NB4 (cell line): Measurements from ENCODE around the gene AMOTL1.

Experiments used
- DNase-seq: peaks from one replicate; pipeline ENCODE4 v3.0.0; 2010; ENCODE audit warnings: low read depth
- H3K4me3 ChIP-seq: one replicate; pipeline ENCODE4 v1.5.1; 2011; ENCODE audit warnings: mild to moderate bottlenecking, low read depth, low read length, moderate library complexity
- MYC ChIP-seq: IDR thresholded peaks from 2 replicates; pipeline ENCODE4 v1.6.1; 2011; ENCODE audit warnings: low read depth, low read length
- POLR2A ChIP-seq: IDR thresholded peaks from 2 replicates; pipeline ENCODE4 v1.6.1; 2011; ENCODE audit warnings: mild to moderate bottlenecking; ENCODE audit not compliant: insufficient read length; ENCODE audit errors: extremely low read depth
- TF ChIP-seq, protein P1 (sequence below): IDR thresholded peaks from one replicate; pipeline ENCODE4 v1.5.1; 2012; ENCODE audit warnings: low read depth, low read length
- TF ChIP-seq, protein P2 (sequence below): IDR thresholded peaks from 2 replicates; pipeline ENCODE4 v1.6.1; 2011; ENCODE audit warnings: low read depth, low read length

AMOTL1 gene

DNA sequence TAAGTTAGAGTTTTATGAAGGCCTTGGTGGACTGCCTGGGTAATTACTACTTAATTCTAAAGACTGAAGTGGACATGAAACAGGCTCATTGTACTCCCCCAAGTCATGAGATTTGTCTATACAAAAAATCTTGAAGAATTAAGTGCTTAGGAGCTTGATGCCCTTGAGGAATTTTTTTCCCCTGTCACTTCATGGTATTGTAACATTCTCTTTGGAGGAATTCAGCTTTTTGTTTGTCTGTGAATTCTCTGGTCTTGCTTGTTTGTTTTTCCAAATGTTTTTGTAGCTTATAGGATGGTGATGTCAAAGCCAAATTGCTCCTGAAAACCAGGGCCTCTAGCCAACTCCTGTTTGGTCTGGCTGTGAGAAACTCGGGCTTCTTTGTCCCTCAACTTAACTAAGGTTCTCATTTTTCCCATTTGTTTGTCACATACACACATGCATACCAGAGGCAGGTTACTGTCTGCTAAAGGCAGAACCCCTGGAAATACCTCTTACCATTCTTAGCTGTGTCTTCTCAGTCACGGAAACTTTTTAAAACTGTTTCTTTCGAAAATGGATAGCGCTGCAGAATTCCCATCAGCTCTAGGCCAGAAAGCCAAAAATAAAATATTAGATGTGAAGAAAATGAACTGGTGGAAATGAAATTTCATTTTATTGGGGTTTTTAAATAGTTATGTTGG is 66.9 kb downstream of the AMOTL1 start:
- no peak for DNase-seq
- TF ChIP-seq POLR2A = no peak
- TF ChIP-seq, protein P1, sequence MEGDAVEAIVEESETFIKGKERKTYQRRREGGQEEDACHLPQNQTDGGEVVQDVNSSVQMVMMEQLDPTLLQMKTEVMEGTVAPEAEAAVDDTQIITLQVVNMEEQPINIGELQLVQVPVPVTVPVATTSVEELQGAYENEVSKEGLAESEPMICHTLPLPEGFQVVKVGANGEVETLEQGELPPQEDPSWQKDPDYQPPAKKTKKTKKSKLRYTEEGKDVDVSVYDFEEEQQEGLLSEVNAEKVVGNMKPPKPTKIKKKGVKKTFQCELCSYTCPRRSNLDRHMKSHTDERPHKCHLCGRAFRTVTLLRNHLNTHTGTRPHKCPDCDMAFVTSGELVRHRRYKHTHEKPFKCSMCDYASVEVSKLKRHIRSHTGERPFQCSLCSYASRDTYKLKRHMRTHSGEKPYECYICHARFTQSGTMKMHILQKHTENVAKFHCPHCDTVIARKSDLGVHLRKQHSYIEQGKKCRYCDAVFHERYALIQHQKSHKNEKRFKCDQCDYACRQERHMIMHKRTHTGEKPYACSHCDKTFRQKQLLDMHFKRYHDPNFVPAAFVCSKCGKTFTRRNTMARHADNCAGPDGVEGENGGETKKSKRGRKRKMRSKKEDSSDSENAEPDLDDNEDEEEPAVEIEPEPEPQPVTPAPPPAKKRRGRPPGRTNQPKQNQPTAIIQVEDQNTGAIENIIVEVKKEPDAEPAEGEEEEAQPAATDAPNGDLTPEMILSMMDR = no peak
- TF ChIP-seq MYC = no peak
- TF ChIP-seq, protein P2, sequence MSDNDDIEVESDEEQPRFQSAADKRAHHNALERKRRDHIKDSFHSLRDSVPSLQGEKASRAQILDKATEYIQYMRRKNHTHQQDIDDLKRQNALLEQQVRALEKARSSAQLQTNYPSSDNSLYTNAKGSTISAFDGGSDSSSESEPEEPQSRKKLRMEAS = no peak
- H3K4me3 ChIP-seq = no peak overlapping the region

DNA sequence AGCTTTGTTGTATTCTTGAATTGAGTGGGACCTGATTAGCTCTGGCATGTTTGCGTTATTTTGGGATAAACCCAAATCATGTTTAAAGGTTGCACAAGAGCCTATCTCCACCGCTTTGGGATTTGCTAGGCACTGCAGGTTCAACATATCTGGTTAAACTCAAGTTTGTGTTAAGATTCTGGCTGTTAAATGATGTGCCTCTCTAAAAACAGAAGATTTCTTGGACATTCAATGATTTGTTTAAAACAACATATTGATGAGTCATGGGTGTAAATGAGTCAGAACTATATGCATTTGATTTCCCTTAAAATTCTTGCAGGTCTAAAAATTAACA is 67.4 kb downstream of the AMOTL1 start:
- H3K4me3 ChIP-seq = no peak overlapping the region
- TF ChIP-seq, protein P1 = no peak
- TF ChIP-seq MYC = no peak
- no peak for TF ChIP-seq POLR2A
- TF ChIP-seq, protein P2 = no peak
- DNase-seq = no peak

DNA sequence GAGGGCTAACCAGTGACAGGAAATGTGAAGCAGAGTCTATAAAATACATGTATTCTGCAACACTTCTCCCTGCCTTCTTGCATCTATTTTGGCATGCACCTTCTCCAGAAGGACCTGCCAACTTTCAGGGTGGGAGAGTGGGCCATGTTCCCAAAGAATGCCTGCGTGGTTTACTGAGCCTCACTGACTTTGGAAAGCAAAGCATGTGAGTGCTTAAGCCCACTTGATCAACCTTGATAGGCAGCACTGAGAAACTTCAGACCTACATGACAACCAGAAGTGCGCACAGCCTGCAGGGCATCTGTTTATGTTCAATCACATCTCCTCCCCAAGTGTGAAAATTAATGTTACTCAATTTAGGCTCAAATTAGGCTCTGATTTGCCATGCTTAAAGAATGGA is 69.2 kb downstream of the AMOTL1 start:
- no peak for DNase-seq
- TF ChIP-seq, protein P2 = no peak
- TF ChIP-seq POLR2A (no peak), MYC (no peak)
- TF ChIP-seq, protein P1 = no peak

DNA sequence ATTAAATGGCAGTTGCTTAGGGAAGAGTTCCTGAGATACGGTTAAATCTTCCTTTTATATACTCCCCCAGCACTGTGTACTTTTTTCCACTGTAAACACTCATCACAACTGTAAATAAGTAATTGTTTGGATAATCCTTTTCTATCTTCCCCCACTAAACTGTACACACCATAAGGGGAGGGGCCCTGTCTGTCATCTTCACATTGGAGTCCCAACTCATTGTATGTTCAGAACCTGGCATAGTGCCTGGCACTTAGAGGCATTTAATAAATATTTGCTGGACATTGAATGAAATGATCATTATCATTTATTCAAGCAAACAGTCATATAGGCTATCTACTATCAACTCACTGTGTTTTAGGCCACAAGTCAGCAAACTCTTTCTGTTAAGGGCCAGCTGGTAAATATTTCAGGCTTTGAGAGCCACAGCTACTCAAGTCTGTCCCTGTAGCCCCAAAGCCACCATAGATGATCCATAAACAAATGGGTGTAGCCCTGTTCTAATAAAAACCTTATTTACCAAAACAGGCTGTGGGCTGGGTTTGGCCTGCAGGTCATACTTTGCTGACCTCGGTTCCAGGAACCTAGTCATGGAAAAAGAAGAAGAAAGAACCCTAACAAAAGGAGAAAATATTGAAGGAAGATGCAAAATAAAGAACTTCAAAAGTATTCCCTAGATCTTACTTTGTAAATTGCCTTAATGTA is 70.0 kb downstream of the AMOTL1 start:
- no peak for DNase-seq
- TF ChIP-seq, protein P2 = no peak
- TF ChIP-seq, protein P1 = no peak
- TF ChIP-seq MYC (no peak), POLR2A (no peak)
- no peak overlapping the region for H3K4me3 ChIP-seq

More for the DNA sequence above, 69.2 kb downstream of the AMOTL1 start:
- H3K4me3 ChIP-seq = no peak overlapping the region

DNA sequence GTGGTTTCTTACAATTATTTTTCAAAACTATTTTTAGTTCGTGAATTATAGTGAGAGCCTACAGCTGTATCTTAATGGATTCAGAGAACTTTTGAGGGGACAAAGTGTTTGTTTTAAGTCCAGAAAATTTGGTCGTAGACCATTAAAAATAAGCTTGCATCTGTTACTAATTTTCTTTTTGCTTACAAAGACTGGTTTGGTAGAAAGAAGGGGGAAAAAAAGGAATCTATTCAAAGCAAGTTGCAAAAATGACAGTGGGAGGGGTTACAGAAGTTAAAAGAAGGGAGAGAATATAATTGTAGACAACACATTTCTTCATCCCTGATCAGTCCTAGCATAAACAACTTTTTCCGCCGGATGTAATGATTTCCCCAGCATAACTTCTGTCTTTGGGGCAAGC is 72.1 kb downstream of the AMOTL1 start:
- H3K4me3 ChIP-seq = no peak overlapping the region
- DNase-seq = no peak
- TF ChIP-seq, protein P2 = no peak
- no peak for TF ChIP-seq MYC
- no peak for TF ChIP-seq POLR2A
- TF ChIP-seq, protein P1 = no peak
